NCI-H1092 (cell line): ENCODE measurements around the gene GNLY.

Experiments used
- DNase-seq: peaks from one replicate; lab custom pipeline; 2025; lab: John Stamatoyannopoulos, UW

Gene GNLY

GRCh38 chr2:85728883-85729824 lies 35.0 kb downstream of the GNLY start:
- peak; percentile 60 for DNase-seq

DNA sequence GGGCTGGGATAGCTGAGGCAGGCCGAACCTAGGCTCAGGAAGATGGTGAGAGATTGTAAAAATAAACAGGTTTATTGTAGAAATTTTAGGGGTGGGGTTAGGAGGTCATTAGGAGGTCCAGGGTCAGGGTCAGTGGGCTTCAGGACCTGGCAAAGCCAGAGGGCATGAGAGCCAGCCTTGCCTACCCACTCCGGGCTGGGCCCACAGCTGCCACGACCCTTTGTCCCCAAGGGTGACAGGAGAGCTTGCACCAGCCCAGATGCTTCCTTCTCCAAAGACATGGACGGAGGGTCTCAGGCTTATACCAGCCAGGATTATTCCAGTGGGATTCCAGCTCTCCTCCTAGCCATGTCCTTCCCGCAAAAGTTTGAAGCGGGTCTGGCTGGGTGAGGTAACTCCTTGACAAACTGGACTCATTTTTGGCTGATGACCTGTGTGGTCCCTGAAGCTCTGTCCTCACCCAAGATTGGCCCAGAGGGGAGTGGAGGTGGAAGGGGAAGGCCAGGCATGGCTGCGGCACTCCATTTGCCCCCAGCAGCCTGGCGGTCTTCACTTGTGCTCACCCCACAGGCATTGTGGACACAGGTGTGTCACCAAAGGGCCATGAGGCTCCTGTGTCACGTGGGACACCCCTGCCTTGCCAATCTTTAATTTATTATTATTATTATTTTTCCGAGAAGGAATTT lies 35.8 kb downstream of the GNLY start:
- DNase-seq = no peak

DNA sequence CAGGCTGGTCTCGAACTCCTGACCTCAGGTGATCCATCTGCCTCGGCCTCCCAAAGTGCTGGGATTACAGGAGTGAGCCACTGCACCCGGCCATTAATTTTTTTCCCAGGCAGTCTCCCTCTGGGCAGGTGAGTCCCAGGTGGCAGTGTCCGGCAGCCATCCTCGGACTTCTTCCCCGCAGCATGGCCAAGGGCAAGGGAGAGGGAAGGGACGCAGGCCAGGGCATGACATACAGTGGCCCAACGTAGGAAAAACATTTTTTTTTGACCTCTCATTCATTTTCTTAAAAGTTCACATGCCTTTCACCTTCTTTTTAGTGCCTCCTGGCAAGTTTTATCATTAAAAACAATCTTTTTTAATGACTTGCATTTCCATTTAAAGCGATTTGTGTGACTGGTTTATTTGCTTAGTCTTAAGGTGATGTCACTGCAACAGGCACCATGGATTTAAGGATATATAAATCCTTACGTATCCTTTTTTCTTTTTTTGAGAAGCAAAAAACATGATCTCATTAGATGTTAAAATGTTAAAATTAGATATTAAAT lies 36.6 kb downstream of the GNLY start:
- no peak for DNase-seq

DNA sequence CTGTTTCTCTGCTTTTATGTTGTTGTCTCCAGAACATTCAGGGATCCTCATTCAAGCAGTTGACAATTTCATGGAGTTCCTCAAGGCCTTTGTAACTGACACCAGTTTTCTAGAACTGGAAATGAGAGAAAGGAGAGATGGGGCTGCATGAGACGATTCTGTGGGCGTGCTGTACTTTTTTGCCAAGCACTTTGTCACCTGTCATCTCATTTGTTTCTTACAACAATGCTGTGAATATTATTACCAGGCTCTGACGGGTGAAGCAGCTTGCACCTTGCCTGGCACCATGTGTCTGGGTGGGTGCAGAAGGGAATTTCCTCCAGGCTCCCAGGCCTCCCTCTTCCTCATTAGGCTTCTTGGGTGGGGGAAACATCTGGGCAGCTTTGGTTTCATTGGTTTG lies 37.4 kb downstream of the GNLY start:
- DNase-seq = no peak

DNA sequence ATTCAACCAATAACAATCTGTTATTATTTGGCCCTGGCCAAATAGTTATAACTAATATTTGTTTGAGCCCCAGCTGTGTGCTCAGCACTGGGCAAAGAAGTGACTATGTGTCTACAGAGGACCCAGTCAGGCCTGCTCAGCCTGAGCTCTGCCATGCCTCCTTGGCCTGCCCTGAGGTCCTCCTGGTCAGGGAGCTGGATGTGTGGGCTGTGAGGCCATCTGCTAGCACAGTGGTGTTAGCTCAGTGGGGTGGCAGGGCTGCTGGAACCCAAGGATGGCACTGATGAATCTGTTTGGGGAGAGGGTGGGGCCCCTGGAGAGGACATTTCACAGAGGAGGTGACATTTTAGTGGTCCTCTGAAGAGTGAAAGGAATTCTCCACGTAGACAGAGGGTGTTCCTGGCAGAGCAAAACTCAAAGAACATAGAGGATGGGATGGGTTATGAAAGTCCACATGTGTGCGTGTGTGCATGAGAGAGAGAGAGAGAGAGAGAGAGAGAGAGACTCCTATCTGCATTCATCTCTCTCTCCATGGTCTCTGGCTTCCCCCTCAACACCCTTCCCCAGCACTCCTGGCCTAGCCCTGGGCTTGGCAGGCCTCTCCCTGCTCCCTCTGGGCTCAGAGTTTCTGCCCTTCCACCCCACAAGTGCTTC lies 38.4 kb downstream of the GNLY start:
- DNase-seq = no peak

GRCh38 chr2:85733121-85733960 lies 39.2 kb downstream of the GNLY start:
- no peak for DNase-seq

DNA sequence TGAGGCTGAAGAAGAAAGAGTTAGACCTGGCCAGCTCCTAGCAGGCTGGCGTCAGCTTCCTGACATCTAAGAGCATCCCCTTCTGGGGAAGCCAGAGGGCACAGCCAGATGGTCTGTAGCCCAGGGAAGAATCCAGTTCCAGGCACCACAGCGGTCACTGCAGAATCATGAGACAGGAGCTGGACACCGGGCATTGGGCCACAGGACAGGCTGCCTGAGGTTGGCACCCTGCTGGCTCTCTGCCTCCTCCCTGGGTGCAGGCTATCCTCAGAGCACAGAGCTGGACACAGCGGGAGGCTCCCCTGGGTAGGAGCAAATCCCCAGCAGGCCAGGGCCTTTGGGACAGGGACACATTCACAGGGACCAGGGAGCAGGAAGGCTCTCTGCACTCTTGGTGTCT lies 39.9 kb downstream of the GNLY start:
- DNase-seq = no peak

DNA sequence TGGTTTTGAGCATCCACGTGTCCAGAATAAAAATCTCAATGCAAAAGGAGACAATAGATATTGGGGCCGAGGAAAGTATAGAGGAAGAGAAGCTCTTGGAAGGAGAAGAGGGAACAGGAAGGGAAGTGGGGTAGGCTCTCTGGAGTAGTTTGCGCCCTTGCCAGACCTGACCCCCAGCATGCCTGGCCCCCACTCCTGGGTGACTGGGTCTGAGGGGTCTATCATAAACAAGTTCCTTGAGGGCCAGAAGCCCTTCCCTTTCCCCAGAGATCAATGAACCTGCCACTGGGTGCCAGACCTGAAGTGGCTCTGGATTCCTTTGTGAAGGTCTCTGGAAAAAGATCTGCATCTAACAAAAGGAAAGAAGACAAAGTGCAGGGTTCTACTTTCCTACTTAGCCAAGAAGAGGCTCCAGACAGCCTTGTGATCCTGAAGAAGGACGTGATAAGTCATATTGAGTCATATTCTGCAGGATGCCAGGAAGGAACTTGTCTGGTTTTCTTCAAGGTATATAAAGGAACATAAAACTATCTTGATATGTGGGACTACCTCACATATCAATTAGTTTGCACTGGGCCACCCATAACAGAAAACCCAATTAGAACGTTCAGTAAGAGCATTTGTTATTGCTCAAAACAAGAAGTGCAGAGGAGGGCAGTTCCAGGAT lies 40.9 kb downstream of the GNLY start:
- DNase-seq = no peak

DNA sequence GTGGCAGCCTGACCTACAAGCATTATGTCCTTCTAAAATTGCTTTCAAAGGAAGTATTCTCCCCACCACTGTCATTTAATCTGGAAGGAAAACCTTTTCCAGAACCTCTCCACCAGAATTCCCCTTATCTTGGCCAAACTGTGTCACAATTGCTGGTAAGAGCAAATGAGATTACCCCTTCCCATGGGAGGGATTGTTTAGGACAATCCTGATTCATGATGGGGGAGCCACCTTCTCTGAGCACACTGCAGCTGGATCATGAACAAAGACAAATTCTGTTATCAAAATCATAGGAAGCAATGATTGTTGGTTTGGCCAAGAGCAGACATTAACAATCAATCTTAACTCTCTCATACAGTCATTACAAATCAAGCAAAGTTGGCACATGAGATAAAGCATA lies 41.5 kb downstream of the GNLY start:
- no peak for DNase-seq

DNA sequence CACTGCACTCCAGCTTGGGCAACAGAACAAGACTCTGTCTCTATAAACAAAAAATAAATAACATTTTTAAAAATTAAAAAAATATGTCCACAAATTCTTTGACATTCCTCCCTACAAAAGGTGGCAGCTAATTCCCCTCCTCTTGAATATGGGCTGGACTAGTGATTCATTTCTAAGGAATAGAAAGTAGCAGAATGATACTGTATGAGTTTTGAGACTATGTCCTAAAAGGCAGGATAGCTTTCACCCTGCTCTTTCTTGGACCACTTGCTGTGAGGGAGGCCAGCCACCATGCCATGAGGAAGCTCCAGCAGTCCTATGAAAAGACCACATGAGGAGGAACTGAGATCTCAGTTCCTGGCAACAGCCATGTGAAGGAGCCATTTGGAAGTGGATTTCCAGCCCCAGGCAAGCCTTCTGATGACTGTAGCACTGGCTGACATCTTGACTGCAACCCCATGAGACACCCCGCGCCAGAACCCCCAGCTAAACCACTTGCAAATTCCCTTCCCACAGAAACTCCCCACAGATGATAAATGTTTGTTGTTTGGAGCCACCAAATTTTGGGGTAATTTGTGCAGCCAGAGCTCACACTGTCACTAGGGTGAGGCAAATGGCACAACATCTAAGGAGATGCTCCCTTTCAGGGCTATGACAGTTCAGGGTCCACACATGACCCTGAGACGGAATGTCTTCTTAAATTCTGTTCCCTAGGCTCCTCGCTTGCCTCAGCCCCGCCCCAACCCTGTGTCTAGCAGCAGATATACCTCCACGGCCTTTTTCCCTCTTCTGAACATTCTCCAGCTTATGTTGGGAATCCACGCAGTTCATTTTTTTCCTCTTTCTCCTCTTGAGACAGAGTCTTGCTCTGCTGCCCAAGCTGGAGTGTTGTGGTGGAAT lies 42.5 kb downstream of the GNLY start:
- no peak for DNase-seq

GRCh38 chr2:85737481-85737880 lies 43.3 kb downstream of the GNLY start:
- DNase-seq = no peak

DNA sequence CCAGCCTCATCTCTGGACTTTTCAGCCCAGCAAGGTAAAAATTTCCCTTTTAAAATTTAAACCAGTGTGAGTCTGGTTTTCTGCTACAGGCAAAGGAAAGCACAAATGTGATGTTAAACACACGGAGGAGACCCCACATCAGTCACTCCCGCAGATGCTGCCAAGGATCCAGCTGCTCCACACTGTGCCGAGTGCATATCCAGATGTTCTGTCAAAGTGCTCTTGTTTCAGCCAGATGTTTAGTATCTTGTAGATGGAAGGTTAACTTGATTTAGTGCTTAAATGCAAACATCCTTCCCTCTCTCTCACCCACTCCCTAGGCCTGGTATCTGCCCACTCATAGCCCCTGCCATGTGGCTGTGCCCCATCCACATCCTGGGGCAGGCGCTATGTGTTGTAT lies 43.8 kb downstream of the GNLY start:
- no peak for DNase-seq

GRCh38 chr2:85740193-85740592 lies 46.0 kb downstream of the GNLY start:
- no peak for DNase-seq

- DNase-seq = no peak
These were observed 47.2 kb downstream of the GNLY start for GRCh38 chr2:85741211-85741832.

DNA sequence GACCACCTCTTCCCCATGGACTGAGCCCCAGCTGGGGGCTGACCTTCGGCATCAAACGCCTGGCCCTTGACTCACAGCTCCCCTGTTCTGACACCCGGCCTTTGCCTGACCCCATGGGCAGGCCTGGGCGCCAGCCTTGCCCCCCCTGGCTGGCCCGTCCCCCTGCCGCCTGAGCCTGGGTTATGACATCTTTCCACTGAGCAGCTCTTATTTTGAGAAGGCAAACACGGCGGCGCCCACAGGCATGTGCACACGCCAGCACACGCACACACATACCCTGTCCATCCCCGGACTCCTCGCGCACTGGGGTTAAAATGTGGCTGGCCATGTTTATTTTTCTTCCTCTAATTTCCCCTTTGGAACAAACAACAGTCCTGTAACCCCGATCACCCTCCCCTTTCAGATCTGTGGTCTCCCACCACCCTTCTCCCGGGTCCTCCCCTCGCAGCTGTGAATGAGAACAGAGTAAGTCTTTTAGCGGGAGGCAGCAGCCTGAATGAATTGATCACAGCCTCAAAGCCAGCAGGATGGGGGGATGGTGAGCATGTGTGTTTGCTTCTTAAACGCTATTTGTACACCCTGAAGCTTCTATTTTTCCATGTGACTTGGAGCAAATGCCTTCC lies 47.8 kb downstream of the GNLY start:
- peak; percentile 64 for DNase-seq

GRCh38 chr2:85743304-85743978 lies 49.3 kb downstream of the GNLY start:
- DNase-seq = no peak

GRCh38 chr2:85744055-85744454 lies 49.9 kb downstream of the GNLY start:
- no peak for DNase-seq
